ENCODE measurements around the gene PCNX3.

GRCh38 chr11:65637032-65637557 is 21.5 kb downstream of the PCNX3 start:
- TF ChIP-seq CTCF (IDR thresholded peaks at IDR 0.05) (no peak), POLR2A (IDR thresholded peaks at IDR 0.05) (no peak), POLR2AphosphoS5 (IDR thresholded peaks at IDR 0.05) (no peak)
